ENCODE results near the gene SMIM44. TPM values are rescaled to one million over a fixed set of nuclear protein-coding genes. Genes with fewer than 3 reads are reported as not detected.

The SMIM44 gene
- total and polyA plus RNA-seq, 9 of the 15 experiments (the other 6 are each of a cell fraction or from before 2014, with no cell fraction given) = not detected

- peak; percentile 67; the same call in 1 of the 2 replicates for TF ChIP-seq LCOR (CRISPR knock-in tag; IDR thresholded peaks at IDR 0.05)
- no peak; the same call in 1 of the 2 replicates for TF ChIP-seq JUN (IDR thresholded peaks at IDR 0.05; ENCODE audit: borderline replicate concordance, low read depth, low read length)
- no peak for TF ChIP-seq JUN (CRISPR knock-in tag; IDR thresholded peaks at IDR 0.05; ENCODE audit: borderline replicate concordance)
- TF ChIP-seq EWSR1 (IDR thresholded peaks at IDR 0.05; ENCODE audit: borderline replicate concordance, low read depth, partially characterized antibody) = no peak
- no peak for TF ChIP-seq ZNF239 (CRISPR knock-in tag; IDR thresholded peaks at IDR 0.05)
- TF ChIP-seq PHB2 (IDR thresholded peaks at IDR 0.05; ENCODE audit: low read depth) = no peak
- TF ChIP-seq CXXC5 (CRISPR knock-in tag; IDR thresholded peaks at IDR 0.05) = peak; percentile 69
- TF ChIP-seq KHSRP (IDR thresholded peaks at IDR 0.05) = no peak
- TF ChIP-seq C11orf30 (IDR thresholded peaks at IDR 0.05; ENCODE audit: low read depth) = peak; percentile 99
- no peak for TF ChIP-seq ZNF444 (CRISPR knock-in tag; IDR thresholded peaks at IDR 0.05)
- TF ChIP-seq ZNF133 (CRISPR knock-in tag; IDR thresholded peaks at IDR 0.05) = no peak
- TF ChIP-seq CBX2 (IDR thresholded peaks at IDR 0.05; ENCODE audit: insufficient read depth, low read length, poor library complexity, severe bottlenecking) = no peak
- no peak for TF ChIP-seq HSF4 (CRISPR knock-in tag; IDR thresholded peaks at IDR 0.05; ENCODE audit: borderline replicate concordance)
- TF ChIP-seq ESRRA (IDR thresholded peaks at IDR 0.05; ENCODE audit: borderline replicate concordance, low read depth) = peak; percentile 89
- TF ChIP-seq XRCC4 (IDR thresholded peaks at IDR 0.05; ENCODE audit: extremely low read depth, insufficient read depth, insufficient read length) = no peak
- TF ChIP-seq MYBL2 (IDR thresholded peaks at IDR 0.05; ENCODE audit: low read depth) = no peak
- TF ChIP-seq MYBL2 (CRISPR knock-in tag; IDR thresholded peaks at IDR 0.05; ENCODE audit: borderline replicate concordance) = no peak
- TF ChIP-seq ZBTB49 (CRISPR knock-in tag; IDR thresholded peaks at IDR 0.05; ENCODE audit: borderline replicate concordance) = no peak
- peak; percentile 68; the same call in 1 of the 2 replicates for TF ChIP-seq CREB3L1 (IDR thresholded peaks at IDR 0.05; ENCODE audit: borderline replicate concordance, low read depth)
- TF ChIP-seq SMAD1 (IDR thresholded peaks at IDR 0.05; ENCODE audit: low read depth, low read length, partially characterized antibody) = no peak
- peak; percentile 100 for TF ChIP-seq ZBTB1 (CRISPR knock-in tag; IDR thresholded peaks at IDR 0.05; ENCODE audit: borderline replicate concordance, low read depth)
- peak; percentile 90; the same call in 1 of the 2 replicates for TF ChIP-seq HMGXB4 (CRISPR knock-in tag; IDR thresholded peaks at IDR 0.05)
- peak; percentile 35; the same call in 1 of the 2 replicates for TF ChIP-seq TCF7 (IDR thresholded peaks at IDR 0.05; ENCODE audit: borderline replicate concordance)
- peak; percentile 62; the same call in 1 of the 2 replicates for TF ChIP-seq BRD4 (IDR thresholded peaks at IDR 0.05)
- TF ChIP-seq BCL6 (CRISPR knock-in tag; IDR thresholded peaks at IDR 0.05) = no peak
These were observed 17.3 kb upstream of the SMIM44 start, which contains the start of gene DOHH (continued) for GRCh38 chr19:3500429-3501101.

Measured in K562 (cell line).